ENCODE measurements around the gene SERINC5.

The SERINC5 gene

DNA sequence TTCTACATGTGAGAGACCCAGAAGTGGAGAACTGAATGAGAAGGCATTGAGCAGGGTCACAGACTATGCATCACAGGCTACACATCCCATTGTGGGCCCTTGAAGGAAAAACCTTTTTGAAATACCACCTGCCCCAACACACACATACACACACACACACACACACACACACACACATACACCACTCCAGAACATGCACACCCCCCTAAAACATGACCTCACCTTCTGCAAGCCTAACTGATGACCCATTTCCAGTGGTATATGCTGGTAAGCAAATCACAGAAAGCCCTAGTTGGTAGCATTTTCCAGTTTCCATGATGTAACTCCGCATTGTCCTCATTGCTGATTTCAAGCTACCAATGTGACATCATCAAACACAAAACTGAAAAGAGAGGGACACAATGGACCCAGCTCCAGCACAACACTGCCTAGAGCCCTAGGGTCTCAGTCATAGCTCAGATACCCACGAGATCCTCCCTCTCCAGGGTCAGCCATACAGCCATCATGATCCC, 184.3 kb downstream of the SERINC5 start:
- H3K4me1 ChIP-seq (ENCODE audit: control insufficient read depth, insufficient read depth, low read length): no peaks in the 10 kb centered on the region
- H3K9me3 ChIP-seq (ENCODE audit: control insufficient read depth, insufficient read depth, low read length): no peaks in the 10 kb centered on the region
- DNase-seq (ENCODE audit: low read depth, low spot score): no peak
- H3K36me3 ChIP-seq (ENCODE audit: control insufficient read depth, insufficient read depth, low read length): no peaks in the 10 kb centered on the region
- H3K27me3 ChIP-seq (ENCODE audit: control insufficient read depth, insufficient read depth, low read length): no peaks in the 10 kb centered on the region
- no peak overlapping the region for H3K4me3 ChIP-seq (ENCODE audit: low read length)
- no CpG with 5 or more reads among the region's 2 CpGs for WGBS (ENCODE audit: insufficient coverage, insufficient read length)
- no peak overlapping the region for H3K27ac ChIP-seq (ENCODE audit: low read length)

DNA sequence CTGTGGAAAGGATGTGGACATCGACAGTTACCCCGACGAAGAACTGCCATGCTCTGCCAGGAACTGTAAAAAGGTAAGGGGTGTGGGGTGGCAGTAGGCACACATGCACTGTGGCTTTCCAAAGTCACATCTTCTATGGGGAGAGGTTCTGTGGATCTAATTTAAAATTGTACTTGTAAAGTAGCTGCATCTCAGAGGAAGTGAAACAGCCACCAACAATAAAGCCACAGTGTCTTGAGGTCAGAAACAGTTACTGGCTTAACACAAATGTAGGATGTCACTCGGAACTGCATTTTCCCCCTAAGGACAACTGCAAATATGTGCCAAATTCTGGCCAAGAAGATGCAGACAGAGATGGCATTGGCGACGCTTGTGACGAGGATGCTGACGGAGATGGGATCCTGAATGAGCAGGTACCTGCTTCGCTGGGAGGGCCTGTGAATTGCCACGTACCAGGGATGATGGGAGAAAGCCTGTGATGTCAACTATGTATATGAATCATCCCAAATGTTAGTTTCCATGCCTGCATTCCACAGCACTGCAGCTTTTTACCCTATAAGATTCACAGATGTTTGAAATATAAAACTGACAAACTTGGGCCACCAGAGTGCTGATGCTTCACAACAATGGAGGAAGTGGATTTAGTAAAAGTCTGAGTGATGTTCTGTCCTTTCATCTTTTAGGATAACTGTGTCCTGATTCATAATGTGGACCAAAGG, 185.4 kb downstream of the SERINC5 start:
- no peaks in the 10 kb centered on the region for H3K4me1 ChIP-seq (ENCODE audit: control insufficient read depth, insufficient read depth, low read length)
- H3K27ac ChIP-seq (ENCODE audit: low read length): no peak overlapping the region
- no peak for DNase-seq (ENCODE audit: low read depth, low spot score)
- whole genome bisulfite sequencing (ENCODE audit: insufficient coverage, insufficient read length): no CpG with 5 or more reads among the region's 10 CpGs
- no peaks in the 10 kb centered on the region for H3K27me3 ChIP-seq (ENCODE audit: control insufficient read depth, insufficient read depth, low read length)
- H3K9me3 ChIP-seq (ENCODE audit: control insufficient read depth, insufficient read depth, low read length): no peaks in the 10 kb centered on the region
- no peak overlapping the region for H3K4me3 ChIP-seq (ENCODE audit: low read length)
- no peaks in the 10 kb centered on the region for H3K36me3 ChIP-seq (ENCODE audit: control insufficient read depth, insufficient read depth, low read length)

DNA sequence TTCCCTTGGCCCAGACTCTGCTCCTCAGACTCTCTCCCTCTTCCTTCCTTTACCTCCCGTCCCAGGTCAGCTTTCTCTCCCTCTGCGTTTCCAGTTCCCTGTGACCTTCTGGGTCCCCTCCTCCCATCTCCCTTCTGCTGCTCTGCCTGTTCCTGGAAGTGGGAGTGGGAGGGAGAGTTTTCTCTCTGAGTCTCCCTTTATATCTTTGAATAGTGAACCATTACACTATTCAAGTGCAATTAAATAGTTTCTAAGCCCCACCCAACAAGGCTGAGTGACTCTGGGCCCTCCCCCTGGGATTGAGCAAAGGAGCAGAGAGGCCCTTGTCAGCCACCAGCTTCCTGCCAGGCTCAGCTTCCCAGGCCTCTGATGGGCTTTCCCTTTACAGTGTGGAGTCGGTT, 185.9 kb downstream of the SERINC5 start:
- no peak overlapping the region for H3K27ac ChIP-seq (ENCODE audit: low read length)

DNA sequence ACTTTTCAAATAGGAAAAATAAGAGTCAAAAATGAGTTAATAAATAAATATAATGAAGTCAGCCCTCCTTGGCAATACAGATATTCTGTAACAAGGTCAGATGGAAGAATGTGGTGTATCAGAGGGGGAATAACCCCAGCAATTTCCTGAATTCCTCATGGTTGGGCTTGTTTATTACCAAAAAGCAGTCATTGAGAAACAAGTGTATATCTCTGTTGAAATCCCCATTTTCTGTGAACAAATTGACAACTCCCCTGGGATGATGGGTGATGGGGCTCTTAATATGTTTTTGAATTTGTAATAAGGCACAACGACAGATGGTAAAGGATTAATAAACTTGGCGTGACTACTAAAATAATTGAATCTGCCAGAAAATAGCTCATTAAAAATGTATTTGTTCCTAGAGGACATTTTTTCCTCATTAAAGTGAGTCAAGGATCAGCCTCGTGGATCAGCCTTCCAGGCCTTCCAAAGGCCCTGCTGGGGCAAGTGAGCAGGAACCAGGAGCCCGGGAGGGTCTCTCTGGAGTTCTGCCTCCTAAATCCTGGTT, 186.5 kb downstream of the SERINC5 start:
- Histone ChIP-seq H3K4me1 (ENCODE audit: control insufficient read depth, insufficient read depth, low read length) (no peaks in the 10 kb centered on the region; the same call in 1 of the 2 replicates), H3K27ac (ENCODE audit: low read length) (no peak overlapping the region), H3K4me3 (ENCODE audit: low read length) (no peak overlapping the region), H3K9me3 (ENCODE audit: control insufficient read depth, insufficient read depth, low read length) (no peaks in the 10 kb centered on the region), H3K36me3 (ENCODE audit: control insufficient read depth, insufficient read depth, low read length) (no peaks in the 10 kb centered on the region), H3K27me3 (ENCODE audit: control insufficient read depth, insufficient read depth, low read length) (no peaks in the 10 kb centered on the region)
- DNase-seq (ENCODE audit: low read depth, low spot score): no peak
- no CpG with 5 or more reads among the region's 4 CpGs for WGBS (ENCODE audit: insufficient coverage, insufficient read length)

More for the DNA sequence above, 185.9 kb downstream of the SERINC5 start:
- H3K36me3 ChIP-seq (ENCODE audit: control insufficient read depth, insufficient read depth, low read length): no peaks in the 10 kb centered on the region
- H3K27me3 ChIP-seq (ENCODE audit: control insufficient read depth, insufficient read depth, low read length): no peaks in the 10 kb centered on the region
- no peak overlapping the region for H3K4me3 ChIP-seq (ENCODE audit: low read length)
- no peak for DNase-seq (ENCODE audit: low read depth, low spot score)
- no peaks in the 10 kb centered on the region for H3K9me3 ChIP-seq (ENCODE audit: control insufficient read depth, insufficient read depth, low read length)
- WGBS (ENCODE audit: insufficient coverage, insufficient read length): no CpG with 5 or more reads among the region's 3 CpGs
- no peaks in the 10 kb centered on the region; the same call in 1 of the 2 replicates for H3K4me1 ChIP-seq (ENCODE audit: control insufficient read depth, insufficient read depth, low read length)

DNA sequence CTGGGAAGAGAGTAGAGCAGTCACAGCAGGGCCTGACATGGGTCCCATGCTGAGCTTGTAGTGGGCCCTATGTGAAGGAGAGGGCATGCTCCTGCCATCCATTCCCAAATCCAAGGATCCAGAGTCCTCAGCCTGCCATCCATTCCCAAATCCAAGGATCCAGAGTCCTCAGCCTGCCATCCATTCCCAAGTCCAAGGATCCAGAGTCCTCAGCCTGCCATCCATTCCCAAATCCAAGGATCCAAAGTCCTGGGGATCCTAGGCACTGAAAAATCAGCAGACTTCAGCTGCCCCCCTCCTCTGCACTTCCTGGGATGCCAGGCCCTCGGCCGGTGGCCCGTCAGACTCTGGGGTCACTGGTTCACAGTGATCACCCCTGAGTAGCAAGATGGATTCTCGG, 187.1 kb downstream of the SERINC5 start:
- Histone ChIP-seq H3K9me3 (ENCODE audit: control insufficient read depth, insufficient read depth, low read length) (no peaks in the 10 kb centered on the region), H3K27me3 (ENCODE audit: control insufficient read depth, insufficient read depth, low read length) (no peaks in the 10 kb centered on the region), H3K4me3 (ENCODE audit: low read length) (no peak overlapping the region), H3K4me1 (ENCODE audit: control insufficient read depth, insufficient read depth, low read length) (no peaks in the 10 kb centered on the region; the same call in 1 of the 2 replicates), H3K36me3 (ENCODE audit: control insufficient read depth, insufficient read depth, low read length) (no peaks in the 10 kb centered on the region), H3K27ac (ENCODE audit: low read length) (no peak overlapping the region)
- no CpG with 5 or more reads among the region's 4 CpGs for WGBS (ENCODE audit: insufficient coverage, insufficient read length)
- DNase-seq (ENCODE audit: low read depth, low spot score): no peak

DNA sequence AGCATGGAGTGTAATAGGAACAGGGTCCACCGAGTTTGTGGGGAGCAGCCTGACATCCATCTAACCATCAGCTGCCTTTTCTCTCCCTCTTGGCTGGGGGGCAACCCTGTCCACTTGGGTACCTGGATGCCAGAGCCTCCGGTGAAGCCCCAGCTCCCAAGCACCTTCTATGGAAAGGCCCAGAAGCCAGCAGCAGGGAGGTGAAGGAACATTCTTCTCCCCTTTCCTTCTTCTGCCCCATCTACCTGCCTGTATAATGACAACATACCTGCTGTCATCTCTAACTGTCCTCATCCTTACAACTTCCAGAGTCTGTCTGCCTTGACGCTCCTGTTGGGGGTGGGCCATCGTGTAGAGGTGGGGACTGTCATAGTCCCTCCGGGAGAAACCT, 187.6 kb downstream of the SERINC5 start:
- DNase-seq (ENCODE audit: low read depth, low spot score): no peak
- H3K4me1 ChIP-seq (ENCODE audit: control insufficient read depth, insufficient read depth, low read length): no peaks in the 10 kb centered on the region; the same call in 1 of the 2 replicates
- no peaks in the 10 kb centered on the region for H3K9me3 ChIP-seq (ENCODE audit: control insufficient read depth, insufficient read depth, low read length)
- H3K4me3 ChIP-seq (ENCODE audit: low read length): no peak overlapping the region
- no peaks in the 10 kb centered on the region for H3K36me3 ChIP-seq (ENCODE audit: control insufficient read depth, insufficient read depth, low read length)
- no peaks in the 10 kb centered on the region for H3K27me3 ChIP-seq (ENCODE audit: control insufficient read depth, insufficient read depth, low read length)
- no CpG with 5 or more reads among the region's 5 CpGs for WGBS (ENCODE audit: insufficient coverage, insufficient read length)
- no peak overlapping the region for H3K27ac ChIP-seq (ENCODE audit: low read length)

DNA sequence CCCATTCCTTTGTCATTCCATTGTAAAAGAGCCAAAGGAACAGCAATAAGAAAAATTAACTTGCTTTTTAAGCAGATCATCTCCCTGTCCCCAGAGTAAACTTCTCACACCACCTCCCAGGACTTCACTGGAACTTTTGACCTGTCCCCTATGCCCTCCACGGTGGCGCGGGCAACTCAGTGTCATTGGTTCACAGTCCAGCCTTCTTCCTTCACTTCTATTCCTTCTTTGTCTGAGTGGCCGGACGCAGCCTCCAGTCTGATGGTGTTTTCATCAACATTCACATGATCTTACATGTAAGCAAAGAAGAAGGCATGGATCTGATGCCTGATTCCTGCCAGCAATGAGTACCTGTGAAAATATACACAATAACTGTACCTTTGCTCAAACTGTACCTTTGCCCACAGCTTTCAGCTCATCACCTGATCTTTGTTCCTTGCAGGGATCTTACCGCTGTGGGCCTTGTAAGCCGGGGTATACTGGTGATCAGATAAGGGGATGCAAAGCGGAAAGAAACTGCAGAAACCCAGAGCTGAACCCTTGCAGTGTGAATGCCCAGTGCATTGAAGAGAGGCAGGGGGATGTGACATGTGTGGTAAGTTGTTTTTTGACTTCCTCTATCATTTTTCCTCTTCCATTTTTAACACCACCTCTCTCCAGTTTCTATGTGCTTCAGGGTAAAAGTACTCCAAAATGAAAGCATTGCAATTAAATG, 188.2 kb downstream of the SERINC5 start:
- no peaks in the 10 kb centered on the region for H3K36me3 ChIP-seq (ENCODE audit: control insufficient read depth, insufficient read depth, low read length)
- no peak overlapping the region for H3K27ac ChIP-seq (ENCODE audit: low read length)
- no peaks in the 10 kb centered on the region for H3K9me3 ChIP-seq (ENCODE audit: control insufficient read depth, insufficient read depth, low read length)
- no peaks in the 10 kb centered on the region; the same call in 1 of the 2 replicates for H3K4me1 ChIP-seq (ENCODE audit: control insufficient read depth, insufficient read depth, low read length)
- WGBS (ENCODE audit: insufficient coverage, insufficient read length): no CpG with 5 or more reads among the region's 8 CpGs
- DNase-seq (ENCODE audit: low read depth, low spot score): no peak
- no peaks in the 10 kb centered on the region for H3K27me3 ChIP-seq (ENCODE audit: control insufficient read depth, insufficient read depth, low read length)
- no peak overlapping the region for H3K4me3 ChIP-seq (ENCODE audit: low read length)

DNA sequence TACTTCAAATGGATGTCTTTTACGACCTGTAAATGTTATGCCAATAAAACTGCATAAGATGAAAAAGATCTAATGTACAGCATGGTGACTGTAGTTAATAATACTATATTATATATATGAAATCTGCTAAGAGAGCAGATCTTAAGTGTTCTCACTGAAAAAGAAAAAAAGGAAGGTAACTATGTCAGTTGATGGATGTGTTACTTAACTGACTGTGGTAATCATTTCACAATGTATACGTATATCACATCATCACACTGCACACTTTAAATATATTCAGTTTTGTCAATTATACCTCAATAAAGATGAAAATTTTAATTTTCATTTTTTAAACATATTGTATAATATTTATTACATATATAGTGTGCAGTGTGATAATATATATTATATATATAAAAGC, 188.8 kb downstream of the SERINC5 start:
- WGBS (ENCODE audit: insufficient coverage, insufficient read length): no CpG with 5 or more reads among the region's 2 CpGs
- H3K9me3 ChIP-seq (ENCODE audit: control insufficient read depth, insufficient read depth, low read length): no peaks in the 10 kb centered on the region
- no peaks in the 10 kb centered on the region for H3K27me3 ChIP-seq (ENCODE audit: control insufficient read depth, insufficient read depth, low read length)
- H3K36me3 ChIP-seq (ENCODE audit: control insufficient read depth, insufficient read depth, low read length): no peaks in the 10 kb centered on the region
- no peak for DNase-seq (ENCODE audit: low read depth, low spot score)
- no peak overlapping the region for H3K4me3 ChIP-seq (ENCODE audit: low read length)
- no peak overlapping the region for H3K27ac ChIP-seq (ENCODE audit: low read length)
- H3K4me1 ChIP-seq (ENCODE audit: control insufficient read depth, insufficient read depth, low read length): no peaks in the 10 kb centered on the region; the same call in 1 of the 2 replicates

DNA sequence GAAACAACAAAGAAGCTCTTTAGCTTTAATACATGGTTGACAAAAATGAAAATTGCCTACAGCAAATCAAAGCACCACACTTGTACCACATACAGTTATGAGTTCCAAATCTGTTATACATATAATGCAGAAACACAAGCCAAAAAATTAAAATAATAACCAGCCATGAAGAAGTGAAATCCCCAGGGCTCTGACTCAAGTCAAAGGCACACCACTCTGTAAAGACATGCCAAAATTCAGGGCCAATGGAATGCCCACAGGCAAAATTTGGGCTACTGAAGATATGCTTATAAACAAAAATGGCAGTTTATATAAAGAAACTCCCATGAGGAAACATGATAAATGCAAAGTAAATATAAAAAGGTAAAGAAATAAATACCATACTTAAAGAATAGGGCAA, 191.7 kb downstream of the SERINC5 start:
- Histone ChIP-seq H3K9me3 (ENCODE audit: control insufficient read depth, insufficient read depth, low read length) (no peaks in the 10 kb centered on the region), H3K4me3 (ENCODE audit: low read length) (no peak overlapping the region), H3K4me1 (ENCODE audit: control insufficient read depth, insufficient read depth, low read length) (no peaks in the 10 kb centered on the region; the same call in 1 of the 2 replicates), H3K27ac (ENCODE audit: low read length) (no peak overlapping the region), H3K36me3 (ENCODE audit: control insufficient read depth, insufficient read depth, low read length) (no peaks in the 10 kb centered on the region), H3K27me3 (ENCODE audit: control insufficient read depth, insufficient read depth, low read length) (no peaks in the 10 kb centered on the region)
- no peak for DNase-seq (ENCODE audit: low read depth, low spot score)
